GM23338 (cell line): ENCODE results near the gene NLGN1. TPM values are rescaled to one million over a fixed set of nuclear protein-coding genes. Genes with fewer than 3 reads are reported as not detected.

Experiments
- ATAC-seq: fragments of 200-7000 bp; cut with Tn5 transposase; 3 replicates; pipeline ENCODE4 v1.9.1; 2020
- DNase-seq: peaks from one replicate; pipeline ENCODE4 v3.0.0-alpha.2; 2015; ENCODE audit warnings: low spot score
- H2AFZ ChIP-seq: fragments of 200-600 bp; sonication (generic); 2 replicates; pipeline ENCODE4 v1.8.0; 2016; ENCODE audit warnings: antibody characterized with exemption, mild to moderate bottlenecking, moderate library complexity
- H3F3A ChIP-seq: fragments of 200-600 bp; sonication (generic); replicated peaks from 2 replicates; pipeline ENCODE4 v1.8.0; 2017; ENCODE audit warnings: antibody characterized with exemption, mixed run types, low read depth
- H3K27ac ChIP-seq: fragments of 200-600 bp; sonication (generic); 2 replicates; pipeline ENCODE4 v1.6.1; 2016; ENCODE audit warnings: low read depth
- H3K27me3 ChIP-seq: fragments of 200-600 bp; sonication (generic); 2 replicates; pipeline ENCODE4 v1.8.0; 2016; ENCODE audit warnings: mild to moderate bottlenecking, mixed run types, moderate library complexity; ENCODE audit not compliant: insufficient read depth
- H3K36me3 ChIP-seq: fragments of 200-600 bp; sonication (generic); 2 replicates; pipeline ENCODE4 v1.8.0; 2016; ENCODE audit warnings: mild to moderate bottlenecking; ENCODE audit not compliant: insufficient read depth
- H3K4me1 ChIP-seq: fragments of 200-600 bp; sonication (generic); 2 replicates; pipeline ENCODE4 v1.8.0; 2016; ENCODE audit warnings: mild to moderate bottlenecking, moderate library complexity; ENCODE audit not compliant: insufficient read depth
- H3K4me2 ChIP-seq: fragments of 200-600 bp; sonication (generic); 2 replicates; pipeline ENCODE4 v1.7.1; 2017; ENCODE audit warnings: mixed run types
- H3K4me3 ChIP-seq: fragments of 200-600 bp; sonication (generic); 2 replicates; pipeline ENCODE4 v1.6.1; 2016; ENCODE audit warnings: mixed run types
- H3K79me2 ChIP-seq: fragments of 200-600 bp; sonication (generic); replicated peaks from 2 replicates; pipeline ENCODE4 v1.8.0; 2017; ENCODE audit warnings: mild to moderate bottlenecking; ENCODE audit not compliant: insufficient read depth
- H3K9me2 ChIP-seq: fragments of 200-600 bp; sonication (generic); 2 replicates; pipeline ENCODE4 v1.8.0; 2017; ENCODE audit not compliant: insufficient read depth
- H4K20me1 ChIP-seq: fragments of 200-600 bp; sonication (generic); replicated peaks from 2 replicates; pipeline ENCODE4 v1.8.0; 2017; ENCODE audit warnings: mild to moderate bottlenecking; ENCODE audit not compliant: insufficient read depth
- H3K27ac Mint-ChIP-seq: 2 replicates; pipeline ENCODE4 v1.8.0; 2020; ENCODE audit warnings: inconsistent platforms, mild to moderate bottlenecking, moderate library complexity, mixed read lengths
- H3K27me3 Mint-ChIP-seq: 3 replicates; pipeline ENCODE4 v1.8.0; 2022; ENCODE audit warnings: low read depth, mild to moderate bottlenecking, moderate library complexity, mixed read lengths, inconsistent platforms; ENCODE audit not compliant: insufficient read depth, poor library complexity
- H3K36me3 Mint-ChIP-seq: 3 replicates; pipeline ENCODE4 v1.8.0; 2021; ENCODE audit warnings: low read depth, mild to moderate bottlenecking, inconsistent platforms, moderate library complexity, mixed read lengths
- H3K4me1 Mint-ChIP-seq: 3 replicates; pipeline ENCODE4 v1.8.0; 2020; ENCODE audit warnings: mild to moderate bottlenecking, inconsistent platforms, mixed read lengths
- H3K4me3 Mint-ChIP-seq: 3 replicates; pipeline ENCODE4 v1.8.0; 2021; ENCODE audit warnings: moderate library complexity, mild to moderate bottlenecking, inconsistent platforms, mixed read lengths
- H3K9me3 Mint-ChIP-seq: 3 replicates; pipeline ENCODE4 v1.8.0; 2020; ENCODE audit warnings: moderate library complexity, mild to moderate bottlenecking, inconsistent platforms, mixed read lengths
- CREB1 ChIP-seq: fragments of 250-450 bp; sonication (Bioruptor Pico); IDR thresholded peaks from 2 replicates; pipeline ENCODE4 v1.5.0; 2020; ENCODE audit warnings: low read depth, mild to moderate bottlenecking, moderate library complexity
- EZH2 ChIP-seq: fragments of 200-600 bp; sonication (generic); IDR thresholded peaks from one replicate; pipeline ENCODE4 v1.8.0; 2017; ENCODE audit warnings: antibody characterized with exemption, mild to moderate bottlenecking, low read depth; ENCODE audit not compliant: unreplicated experiment
- JUNB ChIP-seq: IDR thresholded peaks from one replicate; pipeline ENCODE4 v1.6.1; 2016; ENCODE audit warnings: antibody characterized with exemption; ENCODE audit not compliant: unreplicated experiment
- REST ChIP-seq: IDR thresholded peaks from one replicate; pipeline ENCODE4 v1.6.1; 2018; ENCODE audit warnings: antibody characterized with exemption; ENCODE audit not compliant: unreplicated experiment
- ZNF114 ChIP-seq: fragments of 250-450 bp; sonication (Bioruptor Pico); IDR thresholded peaks from 2 replicates; pipeline ENCODE4 v1.5.0; 2020; ENCODE audit warnings: mild to moderate bottlenecking, moderate library complexity
- ZNF331 ChIP-seq: fragments of 250-450 bp; sonication (Bioruptor Pico); IDR thresholded peaks from 2 replicates; pipeline ENCODE4 v1.5.0; 2020; ENCODE audit warnings: low read depth, mild to moderate bottlenecking, moderate library complexity
- polyA plus RNA-seq: library from polyadenylated mRNA; unstranded; fragments of >200 nt; fragmentation: Nextera tagmentation; extraction: Ambion mirVana; gene quantifications from 2 replicates; pipeline ENCODE4 v1.2.1, GENCODE V29; 2016
- total RNA-seq: library from RNA; depleted of rRNA; stranded (reverse); fragments of >200 nt; shearing (Covaris generic); gene quantifications from 2 replicates; pipeline ENCODE4 v1.2.3, GENCODE V29; 2014
- TF ChIP-seq, protein P1 (sequence below), 2 experiments: fragments of 200-600 bp in 1 of 2; sonication (generic) in 1 of 2; conservative IDR thresholded peaks; 2 replicates each; pipeline versions ENCODE4 v1.5.1 to v1.6.1; 2016 to 2017; ENCODE audit warnings: antibody characterized with exemption in 2 of 2, low read depth in 2 of 2, mild to moderate bottlenecking in 2 of 2, moderate library complexity in 1 of 2
- TF ChIP-seq, protein P2 (sequence below): fragments of 250-450 bp; sonication (Bioruptor Pico); IDR thresholded peaks from 2 replicates; pipeline ENCODE4 v1.5.0; 2020; ENCODE audit warnings: mild to moderate bottlenecking, moderate library complexity

Gene NLGN1
- total and polyA plus RNA-seq, 2 experiments from 2014 or later: 6.5 to 18.6 TPM

DNA sequence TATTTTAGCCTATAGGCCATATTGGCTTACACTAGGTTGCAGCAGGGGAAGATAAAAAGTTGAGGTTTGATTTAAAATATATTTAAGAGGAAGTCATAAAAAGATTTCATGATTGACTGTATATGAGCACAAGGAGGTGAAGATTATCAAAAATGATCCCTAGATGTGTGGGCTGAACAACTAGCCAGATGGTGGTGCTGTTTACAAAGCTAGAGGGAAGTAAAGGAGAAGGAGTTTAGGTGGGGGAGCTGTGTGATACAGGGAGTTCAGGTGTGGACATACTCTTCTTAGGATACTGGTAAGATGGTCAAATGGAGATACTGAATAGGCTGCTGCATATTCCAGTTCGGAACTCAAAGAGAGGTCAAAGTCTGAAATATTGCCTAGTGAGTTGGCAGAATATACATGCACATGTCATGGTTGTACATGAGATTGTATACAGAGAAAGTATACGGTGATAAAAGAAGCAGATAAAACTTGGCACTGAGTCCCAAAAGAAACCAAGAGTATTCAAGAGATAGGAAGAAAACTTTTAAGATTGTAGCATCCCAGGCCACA is 727.8 kb downstream of the NLGN1 start:
- Histone ChIP-seq H3K79me2 (no peaks in the 10 kb centered on the region), H3K27me3 (no peaks in the 10 kb centered on the region), H3K9me2 (no peaks in the 10 kb centered on the region), H3K36me3 (no peaks in the 10 kb centered on the region), H2AFZ (no peak overlapping the region), H3K27ac (no peak overlapping the region), H3K4me2 (no peak overlapping the region), H3K4me3 (no peak overlapping the region), H4K20me1 (no peaks in the 10 kb centered on the region), H3F3A (no peaks in the 10 kb centered on the region), H3K4me1 (peaks cover 17% of the 10 kb centered on the region)
- DNase-seq (peak; percentile 76), ATAC-seq (peak; percentile 99)
- no peaks in the 10 kb centered on the region for H3K9me3 Mint-ChIP-seq
- no peak overlapping the region for H3K4me3 Mint-ChIP-seq
- H3K36me3 Mint-ChIP-seq: no peaks in the 10 kb centered on the region
- peaks cover 36% of the 10 kb centered on the region for H3K4me1 Mint-ChIP-seq
- peak overlapping the region; percentile 32 for H3K27ac Mint-ChIP-seq
- TF ChIP-seq REST (no peak), JUNB (no peak), ZNF331 (CRISPR knock-in tag) (no peak)
- TF ChIP-seq, protein P1, sequence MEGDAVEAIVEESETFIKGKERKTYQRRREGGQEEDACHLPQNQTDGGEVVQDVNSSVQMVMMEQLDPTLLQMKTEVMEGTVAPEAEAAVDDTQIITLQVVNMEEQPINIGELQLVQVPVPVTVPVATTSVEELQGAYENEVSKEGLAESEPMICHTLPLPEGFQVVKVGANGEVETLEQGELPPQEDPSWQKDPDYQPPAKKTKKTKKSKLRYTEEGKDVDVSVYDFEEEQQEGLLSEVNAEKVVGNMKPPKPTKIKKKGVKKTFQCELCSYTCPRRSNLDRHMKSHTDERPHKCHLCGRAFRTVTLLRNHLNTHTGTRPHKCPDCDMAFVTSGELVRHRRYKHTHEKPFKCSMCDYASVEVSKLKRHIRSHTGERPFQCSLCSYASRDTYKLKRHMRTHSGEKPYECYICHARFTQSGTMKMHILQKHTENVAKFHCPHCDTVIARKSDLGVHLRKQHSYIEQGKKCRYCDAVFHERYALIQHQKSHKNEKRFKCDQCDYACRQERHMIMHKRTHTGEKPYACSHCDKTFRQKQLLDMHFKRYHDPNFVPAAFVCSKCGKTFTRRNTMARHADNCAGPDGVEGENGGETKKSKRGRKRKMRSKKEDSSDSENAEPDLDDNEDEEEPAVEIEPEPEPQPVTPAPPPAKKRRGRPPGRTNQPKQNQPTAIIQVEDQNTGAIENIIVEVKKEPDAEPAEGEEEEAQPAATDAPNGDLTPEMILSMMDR (conservative IDR thresholded peaks at IDR 0.05; ENCODE audit: low read depth in 2 of 2): peak; percentile 96 to 97
- H3K27me3 Mint-ChIP-seq: no peaks in the 10 kb centered on the region

- Histone ChIP-seq H2AFZ (no peak overlapping the region), H3K79me2 (no peaks in the 10 kb centered on the region), H3K27me3 (no peaks in the 10 kb centered on the region), H3K36me3 (no peaks in the 10 kb centered on the region), H3F3A (no peaks in the 10 kb centered on the region), H4K20me1 (no peaks in the 10 kb centered on the region), H3K4me3 (no peak overlapping the region), H3K4me2 (no peak overlapping the region), H3K4me1 (peaks cover 6% of the 10 kb centered on the region), H3K27ac (no peak overlapping the region), H3K9me2 (no peaks in the 10 kb centered on the region)
- no peaks in the 10 kb centered on the region for H3K27me3 Mint-ChIP-seq
- TF ChIP-seq ZNF114 (no peak), EZH2 (no peak), CREB1 (no peak)
- TF ChIP-seq, protein P2, sequence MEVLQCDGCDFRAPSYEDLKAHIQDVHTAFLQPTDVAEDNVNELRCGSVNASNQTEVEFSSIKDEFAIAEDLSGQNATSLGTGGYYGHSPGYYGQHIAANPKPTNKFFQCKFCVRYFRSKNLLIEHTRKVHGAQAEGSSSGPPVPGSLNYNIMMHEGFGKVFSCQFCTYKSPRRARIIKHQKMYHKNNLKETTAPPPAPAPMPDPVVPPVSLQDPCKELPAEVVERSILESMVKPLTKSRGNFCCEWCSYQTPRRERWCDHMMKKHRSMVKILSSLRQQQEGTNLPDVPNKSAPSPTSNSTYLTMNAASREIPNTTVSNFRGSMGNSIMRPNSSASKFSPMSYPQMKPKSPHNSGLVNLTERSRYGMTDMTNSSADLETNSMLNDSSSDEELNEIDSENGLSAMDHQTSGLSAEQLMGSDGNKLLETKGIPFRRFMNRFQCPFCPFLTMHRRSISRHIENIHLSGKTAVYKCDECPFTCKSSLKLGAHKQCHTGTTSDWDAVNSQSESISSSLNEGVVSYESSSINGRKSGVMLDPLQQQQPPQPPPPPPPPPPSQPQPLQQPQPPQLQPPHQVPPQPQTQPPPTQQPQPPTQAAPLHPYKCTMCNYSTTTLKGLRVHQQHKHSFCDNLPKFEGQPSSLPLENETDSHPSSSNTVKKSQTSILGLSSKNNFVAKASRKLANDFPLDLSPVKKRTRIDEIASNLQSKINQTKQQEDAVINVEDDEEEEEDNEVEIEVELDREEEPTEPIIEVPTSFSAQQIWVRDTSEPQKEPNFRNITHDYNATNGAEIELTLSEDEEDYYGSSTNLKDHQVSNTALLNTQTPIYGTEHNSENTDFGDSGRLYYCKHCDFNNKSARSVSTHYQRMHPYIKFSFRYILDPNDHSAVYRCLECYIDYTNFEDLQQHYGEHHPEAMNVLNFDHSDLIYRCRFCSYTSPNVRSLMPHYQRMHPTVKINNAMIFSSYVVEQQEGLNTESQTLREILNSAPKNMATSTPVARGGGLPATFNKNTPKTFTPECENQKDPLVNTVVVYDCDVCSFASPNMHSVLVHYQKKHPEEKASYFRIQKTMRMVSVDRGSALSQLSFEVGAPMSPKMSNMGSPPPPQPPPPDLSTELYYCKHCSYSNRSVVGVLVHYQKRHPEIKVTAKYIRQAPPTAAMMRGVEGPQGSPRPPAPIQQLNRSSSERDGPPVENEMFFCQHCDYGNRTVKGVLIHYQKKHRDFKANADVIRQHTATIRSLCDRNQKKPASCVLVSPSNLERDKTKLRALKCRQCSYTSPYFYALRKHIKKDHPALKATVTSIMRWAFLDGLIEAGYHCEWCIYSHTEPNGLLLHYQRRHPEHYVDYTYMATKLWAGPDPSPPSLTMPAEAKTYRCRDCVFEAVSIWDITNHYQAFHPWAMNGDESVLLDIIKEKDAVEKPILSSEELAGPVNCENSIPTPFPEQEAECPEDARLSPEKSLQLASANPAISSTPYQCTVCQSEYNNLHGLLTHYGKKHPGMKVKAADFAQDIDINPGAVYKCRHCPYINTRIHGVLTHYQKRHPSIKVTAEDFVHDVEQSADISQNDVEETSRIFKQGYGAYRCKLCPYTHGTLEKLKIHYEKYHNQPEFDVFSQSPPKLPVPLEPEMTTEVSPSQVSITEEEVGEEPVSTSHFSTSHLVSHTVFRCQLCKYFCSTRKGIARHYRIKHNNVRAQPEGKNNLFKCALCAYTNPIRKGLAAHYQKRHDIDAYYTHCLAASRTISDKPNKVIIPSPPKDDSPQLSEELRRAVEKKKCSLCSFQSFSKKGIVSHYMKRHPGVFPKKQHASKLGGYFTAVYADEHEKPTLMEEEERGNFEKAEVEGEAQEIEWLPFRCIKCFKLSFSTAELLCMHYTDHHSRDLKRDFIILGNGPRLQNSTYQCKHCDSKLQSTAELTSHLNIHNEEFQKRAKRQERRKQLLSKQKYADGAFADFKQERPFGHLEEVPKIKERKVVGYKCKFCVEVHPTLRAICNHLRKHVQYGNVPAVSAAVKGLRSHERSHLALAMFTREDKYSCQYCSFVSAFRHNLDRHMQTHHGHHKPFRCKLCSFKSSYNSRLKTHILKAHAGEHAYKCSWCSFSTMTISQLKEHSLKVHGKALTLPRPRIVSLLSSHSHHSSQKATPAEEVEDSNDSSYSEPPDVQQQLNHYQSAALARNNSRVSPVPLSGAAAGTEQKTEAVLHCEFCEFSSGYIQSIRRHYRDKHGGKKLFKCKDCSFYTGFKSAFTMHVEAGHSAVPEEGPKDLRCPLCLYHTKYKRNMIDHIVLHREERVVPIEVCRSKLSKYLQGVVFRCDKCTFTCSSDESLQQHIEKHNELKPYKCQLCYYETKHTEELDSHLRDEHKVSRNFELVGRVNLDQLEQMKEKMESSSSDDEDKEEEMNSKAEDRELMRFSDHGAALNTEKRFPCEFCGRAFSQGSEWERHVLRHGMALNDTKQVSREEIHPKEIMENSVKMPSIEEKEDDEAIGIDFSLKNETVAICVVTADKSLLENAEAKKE: no peak
- H3K9me3 Mint-ChIP-seq: no peaks in the 10 kb centered on the region
- no peak for DNase-seq
- H3K4me1 Mint-ChIP-seq: peaks cover 28% of the 10 kb centered on the region
- H3K27ac Mint-ChIP-seq: 0 out of 2 replicates have a peak overlapping the region, but pooled peaks have one; percentile 32
- ATAC-seq: no peak
- H3K36me3 Mint-ChIP-seq: no peaks in the 10 kb centered on the region
- no peak overlapping the region for H3K4me3 Mint-ChIP-seq
Measured at GRCh38 chr3:174126990-174127758, 729.6 kb downstream of the NLGN1 start.
